ENCODE results near the gene OLAH.

OLAH gene

DNA sequence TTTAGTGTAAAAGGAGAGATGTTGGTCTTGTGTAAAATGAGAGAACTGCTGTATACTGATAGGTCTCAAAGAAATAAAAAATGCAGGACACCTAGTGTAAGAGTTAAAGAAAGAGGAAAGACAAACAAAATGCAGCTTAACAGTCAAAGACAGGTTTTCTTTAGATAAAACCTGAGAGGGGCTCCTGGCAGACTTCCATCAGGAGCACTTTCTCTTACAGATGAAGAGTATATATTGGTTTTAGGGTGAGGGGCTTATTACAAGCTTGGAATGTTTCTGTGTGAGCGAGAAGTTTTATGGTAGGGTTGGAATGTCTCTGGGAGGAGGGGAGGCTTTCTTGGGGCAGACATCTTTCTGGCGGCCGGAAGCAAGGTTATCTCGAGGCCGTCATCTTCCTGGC, 28.6 kb downstream of the OLAH start:
- Histone ChIP-seq H3K36me3 (ENCODE audit: control insufficient read depth, insufficient read depth, low read length) (no peaks in the 10 kb centered on the region), H4K5ac (ENCODE audit: low read length) (no peak overlapping the region), H3K23ac (ENCODE audit: low read length) (no peak overlapping the region), H3K79me1 (ENCODE audit: low read length) (no peaks in the 10 kb centered on the region), H2BK15ac (replicated peaks; ENCODE audit: low read depth) (no peak overlapping the region), H3K4me3 (ENCODE audit: low read length) (no peak overlapping the region), H3K4ac (ENCODE audit: low read depth, low read length) (no peak overlapping the region), H3K18ac (ENCODE audit: low read length) (no peak overlapping the region), H3K4me1 (ENCODE audit: control insufficient read depth, low read depth, low read length) (no peaks in the 10 kb centered on the region), H3K79me2 (ENCODE audit: control insufficient read depth, insufficient read depth, low read length) (no peaks in the 10 kb centered on the region), H2BK120ac (ENCODE audit: low read depth, low read length) (no peak overlapping the region), H3K27me3 (ENCODE audit: insufficient read depth, low read length, poor library complexity) (no peaks in the 10 kb centered on the region), H4K8ac (ENCODE audit: low read depth, low read length) (no peak overlapping the region), H3K56ac (ENCODE audit: low read length) (no peak overlapping the region), H3K4me2 (ENCODE audit: low read length) (no peak overlapping the region), H3K9ac (ENCODE audit: low read length) (no peak overlapping the region), H2BK5ac (ENCODE audit: low read length) (no peak overlapping the region), H2AK5ac (ENCODE audit: low read length) (no peak overlapping the region), H3K27ac (ENCODE audit: low read depth, low read length) (no peak overlapping the region)
- no CpG with 5 or more reads among the region's 5 CpGs for WGBS (ENCODE audit: extremely low coverage, insufficient coverage, low lambda C conversion rate)
- peak; percentile 44 for DNase-seq

DNA sequence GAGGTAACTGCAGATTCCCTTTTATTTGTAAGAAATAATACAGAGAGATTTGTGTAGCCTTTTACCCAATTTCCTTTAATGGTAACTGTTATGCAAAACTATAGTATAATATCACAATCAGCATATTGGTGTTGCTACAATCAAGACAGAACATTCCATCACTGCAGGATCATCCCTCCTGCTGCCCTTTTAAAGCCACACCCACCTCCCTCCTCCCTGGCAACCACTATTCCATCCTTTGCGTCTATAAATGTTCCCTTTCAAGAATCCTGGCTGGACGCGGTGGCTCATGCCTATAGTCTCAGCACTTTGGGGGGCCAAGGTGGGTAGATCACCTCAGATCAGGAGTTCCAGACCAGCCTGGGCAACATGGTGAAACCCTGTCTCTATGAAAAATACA, 31.7 kb downstream of the OLAH start:
- H3K18ac ChIP-seq (ENCODE audit: low read length) = no peak overlapping the region
- no peak overlapping the region for H3K23ac ChIP-seq (ENCODE audit: low read length)
- no peaks in the 10 kb centered on the region for H3K36me3 ChIP-seq (ENCODE audit: control insufficient read depth, insufficient read depth, low read length)
- H3K4me2 ChIP-seq (ENCODE audit: low read length) = no peak overlapping the region
- H3K4ac ChIP-seq (ENCODE audit: low read depth, low read length) = no peak overlapping the region
- no peaks in the 10 kb centered on the region for H3K79me2 ChIP-seq (ENCODE audit: control insufficient read depth, insufficient read depth, low read length)
- no CpG with 5 or more reads among the region's 3 CpGs for WGBS (ENCODE audit: extremely low coverage, insufficient coverage, low lambda C conversion rate)
- H3K56ac ChIP-seq (ENCODE audit: low read length) = no peak overlapping the region
- H3K27ac ChIP-seq (ENCODE audit: low read depth, low read length) = no peak overlapping the region
- no peaks in the 10 kb centered on the region for H3K79me1 ChIP-seq (ENCODE audit: low read length)
- no peak overlapping the region for H2BK120ac ChIP-seq (ENCODE audit: low read depth, low read length)
- H3K9ac ChIP-seq (ENCODE audit: low read length) = no peak overlapping the region
- no peaks in the 10 kb centered on the region for H3K4me1 ChIP-seq (ENCODE audit: control insufficient read depth, low read depth, low read length)
- no peaks in the 10 kb centered on the region for H3K27me3 ChIP-seq (ENCODE audit: insufficient read depth, low read length, poor library complexity)
- H2BK5ac ChIP-seq (ENCODE audit: low read length) = no peak overlapping the region
- no peak overlapping the region for H3K4me3 ChIP-seq (ENCODE audit: low read length)
- no peak for DNase-seq
- no peak overlapping the region for H4K5ac ChIP-seq (ENCODE audit: low read length)
- H2BK15ac ChIP-seq (replicated peaks; ENCODE audit: low read depth) = no peak overlapping the region
- no peak overlapping the region for H4K8ac ChIP-seq (ENCODE audit: low read depth, low read length)
- H2AK5ac ChIP-seq (ENCODE audit: low read length) = no peak overlapping the region

DNA sequence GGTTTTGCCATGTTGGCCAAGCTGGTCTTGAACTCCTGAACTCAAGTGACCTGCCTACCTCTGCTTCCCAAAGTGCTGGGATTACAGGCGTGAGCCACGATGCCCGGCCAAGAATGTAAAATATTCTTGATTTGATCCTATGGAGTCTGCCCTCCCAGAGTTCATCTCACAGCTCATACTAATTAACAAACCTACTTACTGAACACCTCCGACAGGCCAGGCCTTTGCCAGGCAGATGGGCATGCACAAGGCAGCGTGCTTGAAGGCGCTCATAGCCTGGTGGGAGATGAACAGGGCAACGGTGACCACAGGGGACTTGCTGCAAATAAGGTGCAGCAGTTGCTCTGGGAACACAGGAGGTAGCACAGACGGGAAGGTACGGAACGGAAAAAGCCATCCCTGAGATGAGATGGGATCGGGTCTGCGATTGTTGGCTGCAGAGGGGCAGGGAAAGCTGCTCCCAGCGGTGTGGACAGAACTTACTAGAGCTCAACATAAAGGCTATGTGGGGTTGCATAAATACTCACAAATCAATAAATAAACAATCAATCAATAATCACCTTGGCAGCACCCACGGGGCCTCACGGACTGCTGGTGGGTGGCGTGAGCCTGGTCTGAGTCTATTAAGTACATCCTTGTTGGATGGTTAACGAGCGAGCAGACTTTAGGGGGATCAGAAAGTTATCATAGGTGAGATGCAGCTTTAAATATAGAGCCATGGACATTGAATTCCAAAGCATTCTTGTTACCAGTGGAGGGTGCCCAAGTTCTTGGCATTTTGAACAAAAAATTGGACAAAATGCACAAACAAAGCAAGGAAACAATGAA, 40.1 kb downstream of the OLAH start:
- no peaks in the 10 kb centered on the region for H3K36me3 ChIP-seq (ENCODE audit: control insufficient read depth, insufficient read depth, low read length)
- H2BK5ac ChIP-seq (ENCODE audit: low read length) = no peak overlapping the region
- no peak overlapping the region for H3K23ac ChIP-seq (ENCODE audit: low read length)
- H3K4me1 ChIP-seq (ENCODE audit: control insufficient read depth, low read depth, low read length) = no peaks in the 10 kb centered on the region
- H4K5ac ChIP-seq (ENCODE audit: low read length) = no peak overlapping the region
- no peak overlapping the region for H2BK120ac ChIP-seq (ENCODE audit: low read depth, low read length)
- H4K8ac ChIP-seq (ENCODE audit: low read depth, low read length) = no peak overlapping the region
- no peaks in the 10 kb centered on the region for H3K79me2 ChIP-seq (ENCODE audit: control insufficient read depth, insufficient read depth, low read length)
- no peaks in the 10 kb centered on the region for H3K79me1 ChIP-seq (ENCODE audit: low read length)
- no peak overlapping the region for H2AK5ac ChIP-seq (ENCODE audit: low read length)
- no peak overlapping the region for H3K56ac ChIP-seq (ENCODE audit: low read length)
- H3K9ac ChIP-seq (ENCODE audit: low read length) = no peak overlapping the region
- WGBS (ENCODE audit: extremely low coverage, insufficient coverage, low lambda C conversion rate) = no CpG with 5 or more reads among the region's 18 CpGs
- no peaks in the 10 kb centered on the region for H3K27me3 ChIP-seq (ENCODE audit: insufficient read depth, low read length, poor library complexity)
- no peak overlapping the region for H3K18ac ChIP-seq (ENCODE audit: low read length)
- no peak overlapping the region for H3K4ac ChIP-seq (ENCODE audit: low read depth, low read length)
- H3K27ac ChIP-seq (ENCODE audit: low read depth, low read length) = no peak overlapping the region
- DNase-seq = no peak
- H3K4me2 ChIP-seq (ENCODE audit: low read length) = no peak overlapping the region
- no peak overlapping the region for H2BK15ac ChIP-seq (replicated peaks; ENCODE audit: low read depth)
- no peak overlapping the region for H3K4me3 ChIP-seq (ENCODE audit: low read length)

DNA sequence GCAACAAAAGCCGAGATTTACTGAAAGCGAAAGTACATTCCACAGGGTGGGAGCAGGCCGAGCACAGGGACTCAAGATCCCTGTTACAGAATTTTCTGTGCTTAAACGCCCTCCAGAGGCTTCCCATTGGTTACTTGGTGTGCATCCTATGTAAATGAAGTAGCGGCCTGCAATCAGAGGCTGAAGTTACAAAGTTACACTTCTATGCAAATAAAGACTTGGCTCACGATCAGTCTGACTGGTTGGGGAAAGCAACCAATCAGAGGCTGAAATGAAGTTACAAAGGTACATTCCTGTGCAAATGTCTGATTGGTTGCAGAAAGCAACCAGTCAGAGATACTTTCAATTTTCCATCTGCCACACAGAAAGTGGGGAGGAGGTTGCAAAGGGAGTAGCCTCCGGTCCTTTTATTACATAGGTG, 40.8 kb downstream of the OLAH start:
- no peak overlapping the region for H3K56ac ChIP-seq (ENCODE audit: low read length)
- H2AK5ac ChIP-seq (ENCODE audit: low read length) = no peak overlapping the region
- no peaks in the 10 kb centered on the region for H3K27me3 ChIP-seq (ENCODE audit: insufficient read depth, low read length, poor library complexity)
- peak; percentile 74 for DNase-seq
- no peak overlapping the region for H3K4me2 ChIP-seq (ENCODE audit: low read length)
- no peak overlapping the region for H3K27ac ChIP-seq (ENCODE audit: low read depth, low read length)
- no peaks in the 10 kb centered on the region for H3K36me3 ChIP-seq (ENCODE audit: control insufficient read depth, insufficient read depth, low read length)
- H3K4me1 ChIP-seq (ENCODE audit: control insufficient read depth, low read depth, low read length) = no peaks in the 10 kb centered on the region
- H2BK120ac ChIP-seq (ENCODE audit: low read depth, low read length) = no peak overlapping the region
- H3K79me2 ChIP-seq (ENCODE audit: control insufficient read depth, insufficient read depth, low read length) = no peaks in the 10 kb centered on the region
- no peak overlapping the region for H4K8ac ChIP-seq (ENCODE audit: low read depth, low read length)
- no CpG with 5 or more reads among the region's 7 CpGs for WGBS (ENCODE audit: extremely low coverage, insufficient coverage, low lambda C conversion rate)
- H3K23ac ChIP-seq (ENCODE audit: low read length) = no peak overlapping the region
- H4K5ac ChIP-seq (ENCODE audit: low read length) = no peak overlapping the region
- H2BK5ac ChIP-seq (ENCODE audit: low read length) = no peak overlapping the region
- no peak overlapping the region for H2BK15ac ChIP-seq (replicated peaks; ENCODE audit: low read depth)
- no peaks in the 10 kb centered on the region for H3K79me1 ChIP-seq (ENCODE audit: low read length)
- H3K4me3 ChIP-seq (ENCODE audit: low read length) = no peak overlapping the region
- no peak overlapping the region for H3K9ac ChIP-seq (ENCODE audit: low read length)
- H3K18ac ChIP-seq (ENCODE audit: low read length) = no peak overlapping the region
- H3K4ac ChIP-seq (ENCODE audit: low read depth, low read length) = no peak overlapping the region

DNA sequence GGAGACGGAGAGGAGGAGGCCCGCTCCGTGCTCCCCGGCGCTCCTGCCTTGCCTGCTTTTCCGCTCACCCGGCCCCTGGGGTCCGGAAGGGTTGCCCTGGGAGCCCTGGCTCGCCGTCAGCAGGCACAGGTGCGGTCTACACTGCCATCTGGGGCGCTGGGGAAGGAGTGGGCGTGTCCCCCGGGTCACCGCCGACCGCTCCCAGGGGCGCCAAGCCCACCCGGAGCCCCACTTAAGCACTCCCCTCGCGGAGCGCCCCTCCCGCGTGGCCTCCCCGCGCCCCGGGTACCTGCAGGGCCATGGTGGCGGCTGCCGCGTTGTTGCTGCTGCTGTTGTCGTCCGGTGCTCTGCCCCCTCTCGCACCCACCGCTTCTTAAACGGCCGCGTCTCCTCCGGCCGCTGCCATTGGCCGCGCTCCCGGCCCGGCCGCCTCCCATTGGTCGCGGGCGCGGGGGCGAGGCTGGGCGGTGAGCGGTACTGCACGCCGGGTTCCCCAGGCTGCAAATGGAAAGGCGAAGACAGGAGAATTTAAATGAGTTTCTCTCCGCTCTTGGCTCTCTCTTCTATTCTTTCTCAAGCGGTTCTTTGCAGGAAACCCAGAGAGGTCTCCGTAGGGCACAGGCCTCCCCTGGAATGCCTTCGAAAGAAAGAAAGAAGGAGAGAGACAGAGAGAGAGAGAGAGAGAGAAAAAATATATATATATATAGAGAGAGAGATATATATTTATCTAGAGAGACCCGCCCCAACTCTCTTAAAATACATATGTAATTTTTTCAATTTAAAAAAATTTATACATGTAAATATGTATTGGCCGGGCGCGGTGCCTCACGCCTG, 44.9 kb downstream of the OLAH start, which contains the start of gene ACBD7:
ACBD7 (minus strand) TSS at position 349 of the 834 bp plus-strand sequence; CDS start at position 301, 48 bp downstream.
- Histone ChIP-seq H4K8ac (ENCODE audit: low read depth, low read length) (no peak within 1 kb of the TSS), H3K79me2 (ENCODE audit: control insufficient read depth, insufficient read depth, low read length) (no peaks in the 10 kb centered on the region), H3K27me3 (ENCODE audit: insufficient read depth, low read length, poor library complexity) (no peaks in the 10 kb centered on the region), H3K18ac (ENCODE audit: low read length) (no peak within 1 kb of the TSS), H4K5ac (ENCODE audit: low read length) (no peak within 1 kb of the TSS), H3K4me1 (ENCODE audit: control insufficient read depth, low read depth, low read length) (no peaks in the 10 kb centered on the region), H3K9ac (ENCODE audit: low read length) (peak within 1 kb of the TSS; percentile 59), H2BK120ac (ENCODE audit: low read depth, low read length) (no peak within 1 kb of the TSS), H3K4me3 (ENCODE audit: low read length) (peak within 1 kb of the TSS; percentile 44), H3K36me3 (ENCODE audit: control insufficient read depth, insufficient read depth, low read length) (no peaks in the 10 kb centered on the region), H3K4ac (ENCODE audit: low read depth, low read length) (no peak within 1 kb of the TSS), H2AK5ac (ENCODE audit: low read length) (no peak within 1 kb of the TSS), H3K27ac (ENCODE audit: low read depth, low read length) (no peak within 1 kb of the TSS), H2BK15ac (replicated peaks; ENCODE audit: low read depth) (no peak within 1 kb of the TSS), H2BK5ac (ENCODE audit: low read length) (no peak within 1 kb of the TSS), H3K56ac (ENCODE audit: low read length) (peak within 1 kb of the TSS; percentile 70), H3K23ac (ENCODE audit: low read length) (no peak within 1 kb of the TSS), H3K4me2 (ENCODE audit: low read length) (peak within 1 kb of the TSS; percentile 80), H3K79me1 (ENCODE audit: low read length) (no peaks in the 10 kb centered on the region)
- peak; percentile 92 for DNase-seq
- no CpG with 5 or more reads among the region's 63 CpGs for WGBS (ENCODE audit: extremely low coverage, insufficient coverage, low lambda C conversion rate)
